Glutamatergic neuron (in vitro differentiated cells): ENCODE measurements around the gene TTC38. TPM values are rescaled to one million over a fixed set of nuclear protein-coding genes. Genes with fewer than 3 reads are reported as not detected.

ENCODE experiments used
- DNase-seq: peaks from one replicate; pipeline ENCODE4 v3.0.0; 2022
- H3K27ac Mint-ChIP-seq: one replicate; pipeline ENCODE4 v1.8.0; 2020; ENCODE audit warnings: mild to moderate bottlenecking, mixed read lengths, inconsistent platforms; ENCODE audit not compliant: unreplicated experiment
- H3K27me3 Mint-ChIP-seq: one replicate; pipeline ENCODE4 v1.8.0; 2020; ENCODE audit warnings: mild to moderate bottlenecking, moderate library complexity, mixed read lengths, inconsistent platforms; ENCODE audit not compliant: unreplicated experiment
- H3K36me3 Mint-ChIP-seq: one replicate; pipeline ENCODE4 v1.8.0; 2020; ENCODE audit warnings: mild to moderate bottlenecking, mixed read lengths, inconsistent platforms; ENCODE audit not compliant: unreplicated experiment
- H3K4me1 Mint-ChIP-seq: one replicate; pipeline ENCODE4 v1.8.0; 2020; ENCODE audit warnings: mild to moderate bottlenecking, low read depth, mixed read lengths, inconsistent platforms; ENCODE audit not compliant: unreplicated experiment
- H3K4me3 Mint-ChIP-seq: one replicate; pipeline ENCODE4 v1.8.0; 2020; ENCODE audit warnings: mild to moderate bottlenecking, mixed read lengths, inconsistent platforms; ENCODE audit not compliant: unreplicated experiment
- H3K9me3 Mint-ChIP-seq: one replicate; pipeline ENCODE4 v1.8.0; 2020; ENCODE audit warnings: mild to moderate bottlenecking, moderate library complexity, mixed read lengths, inconsistent platforms; ENCODE audit not compliant: unreplicated experiment
- total RNA-seq: library from RNA; stranded (reverse); fragmentation: NEBNext Ultra II Directional; extraction: Animal tissue kit (Norgen Biotek cat#: 25700); gene quantifications from one replicate; pipeline ENCODE4 v1.2.1, GENCODE V29; 2021; ENCODE audit not compliant: unreplicated experiment
- TF ChIP-seq, protein P1 (sequence below): fragments of 200-600 bp; sonication (generic); IDR thresholded peaks from one replicate; pipeline ENCODE4 v1.5.0; 2021; ENCODE audit not compliant: partially characterized antibody, unreplicated experiment

Gene TTC38
- total RNA-seq, 1 donor from 2014 or later = 12.5 TPM

DNA sequence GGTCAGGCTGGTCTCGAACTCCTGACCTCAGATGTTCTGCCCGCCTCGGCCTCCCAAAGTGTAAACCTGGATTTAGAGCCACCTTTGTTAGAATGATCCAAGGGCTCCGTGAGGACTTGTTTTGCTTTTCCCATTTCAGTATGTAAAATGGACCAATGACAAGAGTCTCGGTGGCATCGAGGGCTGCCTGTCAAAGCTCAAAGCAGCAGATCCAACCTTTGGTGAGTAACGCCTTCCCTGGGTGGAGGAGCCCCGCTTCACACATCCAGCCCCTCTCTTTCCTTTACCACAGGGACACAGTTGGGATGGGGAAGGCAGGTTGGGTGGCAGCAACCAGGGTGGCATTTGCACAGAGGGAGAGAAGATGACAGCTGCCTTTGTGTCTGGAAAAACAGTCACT, 4.4 kb downstream of the TTC38 start:
- Mint-ChIP-seq H3K4me1 (peaks cover 10% of the 10 kb centered on the region), H3K27ac (no peak overlapping the region), H3K27me3 (peaks cover 5% of the 10 kb centered on the region), H3K36me3 (peaks cover 7% of the 10 kb centered on the region), H3K4me3 (no peak overlapping the region), H3K9me3 (peaks cover 4% of the 10 kb centered on the region)
- no peak for DNase-seq
- TF ChIP-seq, protein P1, sequence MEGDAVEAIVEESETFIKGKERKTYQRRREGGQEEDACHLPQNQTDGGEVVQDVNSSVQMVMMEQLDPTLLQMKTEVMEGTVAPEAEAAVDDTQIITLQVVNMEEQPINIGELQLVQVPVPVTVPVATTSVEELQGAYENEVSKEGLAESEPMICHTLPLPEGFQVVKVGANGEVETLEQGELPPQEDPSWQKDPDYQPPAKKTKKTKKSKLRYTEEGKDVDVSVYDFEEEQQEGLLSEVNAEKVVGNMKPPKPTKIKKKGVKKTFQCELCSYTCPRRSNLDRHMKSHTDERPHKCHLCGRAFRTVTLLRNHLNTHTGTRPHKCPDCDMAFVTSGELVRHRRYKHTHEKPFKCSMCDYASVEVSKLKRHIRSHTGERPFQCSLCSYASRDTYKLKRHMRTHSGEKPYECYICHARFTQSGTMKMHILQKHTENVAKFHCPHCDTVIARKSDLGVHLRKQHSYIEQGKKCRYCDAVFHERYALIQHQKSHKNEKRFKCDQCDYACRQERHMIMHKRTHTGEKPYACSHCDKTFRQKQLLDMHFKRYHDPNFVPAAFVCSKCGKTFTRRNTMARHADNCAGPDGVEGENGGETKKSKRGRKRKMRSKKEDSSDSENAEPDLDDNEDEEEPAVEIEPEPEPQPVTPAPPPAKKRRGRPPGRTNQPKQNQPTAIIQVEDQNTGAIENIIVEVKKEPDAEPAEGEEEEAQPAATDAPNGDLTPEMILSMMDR = no peak

DNA sequence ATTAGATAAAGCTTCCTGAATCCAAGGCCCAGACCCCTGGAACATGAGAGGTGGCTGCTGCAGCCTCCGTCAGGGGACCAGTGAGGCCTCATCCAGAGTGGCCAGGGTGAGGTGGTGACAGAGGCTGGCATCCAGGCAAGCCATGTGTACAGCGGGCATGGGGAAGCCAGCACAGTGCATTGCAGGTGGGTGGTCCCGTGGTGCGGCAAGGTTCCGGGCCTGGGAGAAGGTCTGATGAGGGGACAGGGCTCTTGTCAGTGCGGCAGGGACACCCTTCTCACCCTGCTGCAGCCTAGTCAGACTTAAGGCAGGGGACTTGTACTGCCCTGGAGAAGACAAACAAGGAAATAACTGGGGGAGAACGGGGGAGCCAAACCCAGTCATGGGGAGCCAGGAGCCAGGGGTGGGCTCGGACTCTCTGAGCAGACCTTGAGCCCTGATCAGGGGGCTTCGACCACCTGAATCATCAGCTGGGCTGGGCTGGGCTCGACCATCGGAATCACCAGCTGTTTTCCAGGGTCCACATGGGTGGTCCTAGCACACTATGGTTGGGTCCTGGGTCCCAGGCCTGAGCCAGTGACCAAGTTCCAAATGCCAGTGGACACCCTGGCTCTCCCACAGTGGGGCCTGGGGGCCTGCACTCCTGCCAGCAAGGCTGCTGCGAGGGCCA, 5.1 kb downstream of the TTC38 start:
- Mint-ChIP-seq H3K4me3 (no peak overlapping the region), H3K27me3 (peaks cover 5% of the 10 kb centered on the region), H3K9me3 (peaks cover 2% of the 10 kb centered on the region), H3K36me3 (peaks cover 9% of the 10 kb centered on the region), H3K4me1 (peaks cover 9% of the 10 kb centered on the region), H3K27ac (peak overlapping the region; percentile 60)
- DNase-seq = no peak
- TF ChIP-seq, protein P1 = no peak

DNA sequence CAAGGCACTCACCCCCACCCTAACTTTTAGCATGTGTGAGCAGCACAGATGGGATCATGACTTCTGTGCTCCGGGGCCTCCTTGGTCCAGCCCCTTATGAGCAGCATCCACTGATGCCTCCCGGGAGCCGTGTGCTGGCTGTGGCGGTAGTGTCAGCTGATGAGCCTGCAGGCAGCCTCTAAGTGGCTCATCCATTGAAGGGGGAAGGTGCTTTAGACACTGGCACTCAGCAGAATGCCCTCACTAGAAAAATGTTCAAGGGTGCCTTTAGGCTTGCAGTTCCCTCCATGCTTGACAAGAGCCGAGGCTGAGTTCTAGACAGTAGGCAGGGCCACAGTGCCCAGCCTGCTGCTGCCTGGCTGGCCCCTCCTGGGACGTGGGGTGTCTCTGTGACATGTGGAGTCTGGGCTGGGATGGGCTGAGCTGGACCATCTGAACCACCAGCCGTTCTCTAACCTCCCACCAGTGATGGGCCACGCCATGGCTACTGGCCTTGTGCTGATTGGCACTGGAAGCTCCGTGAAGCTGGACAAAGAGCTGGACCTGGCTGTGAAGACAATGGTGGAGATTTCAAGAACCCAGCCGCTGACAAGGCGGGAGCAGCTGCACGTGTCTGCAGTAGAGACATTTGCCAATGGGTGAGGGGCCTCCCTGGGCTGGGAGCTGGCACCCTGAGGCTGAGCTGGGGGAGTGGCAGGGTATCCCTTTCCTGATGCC, 5.8 kb downstream of the TTC38 start:
- Mint-ChIP-seq H3K27ac (peak overlapping the region; percentile 86), H3K36me3 (peaks cover 15% of the 10 kb centered on the region), H3K4me3 (no peak overlapping the region), H3K27me3 (peaks cover 5% of the 10 kb centered on the region), H3K9me3 (no peaks in the 10 kb centered on the region), H3K4me1 (peaks cover 9% of the 10 kb centered on the region)
- TF ChIP-seq, protein P1 = no peak
- peak; percentile 50 for DNase-seq

DNA sequence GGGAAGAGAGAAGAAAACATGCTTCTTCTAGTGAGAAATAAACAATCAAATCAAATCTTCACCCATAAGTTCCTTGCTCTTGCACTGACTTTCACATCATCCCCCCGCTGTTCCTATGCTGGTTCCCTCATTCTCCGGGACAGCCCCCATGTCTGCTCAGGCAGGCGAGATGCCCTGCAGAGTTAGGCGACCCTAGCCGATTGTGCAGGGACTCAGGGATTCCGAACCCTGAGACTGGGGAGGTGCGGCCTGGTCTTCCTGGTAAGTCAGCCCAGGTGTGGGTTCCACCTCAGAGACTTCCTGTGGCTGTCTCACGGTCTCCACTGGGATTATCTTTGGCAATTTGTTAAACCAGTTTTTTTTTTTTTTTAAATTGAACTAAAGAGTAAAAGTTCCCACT, 6.6 kb downstream of the TTC38 start:
- DNase-seq = no peak
- no peaks in the 10 kb centered on the region for H3K9me3 Mint-ChIP-seq
- H3K4me1 Mint-ChIP-seq = peaks cover 9% of the 10 kb centered on the region
- H3K27ac Mint-ChIP-seq = no peak overlapping the region
- H3K36me3 Mint-ChIP-seq = peaks cover 15% of the 10 kb centered on the region
- H3K27me3 Mint-ChIP-seq = peaks cover 5% of the 10 kb centered on the region
- TF ChIP-seq, protein P1 = no peak
- no peak overlapping the region for H3K4me3 Mint-ChIP-seq
